Ramos (cell line): ENCODE measurements around the gene KCNAB1.
"Not testable (repeated sequence)": the region's sequence is repeated elsewhere in the genome, so short reads cannot be mapped to it uniquely, and the experiment has no call there.

ENCODE experiments used
- in situ Hi-C: fragments of 300-500 bp; cut with MboI; formaldehyde crosslinking; loops from one replicate; pipeline ENCODE4 v1.14.3; 2022; ENCODE audit warnings: low sequenced_read_pairs; ENCODE audit not compliant: unreplicated experiment

KCNAB1 gene

DNA sequence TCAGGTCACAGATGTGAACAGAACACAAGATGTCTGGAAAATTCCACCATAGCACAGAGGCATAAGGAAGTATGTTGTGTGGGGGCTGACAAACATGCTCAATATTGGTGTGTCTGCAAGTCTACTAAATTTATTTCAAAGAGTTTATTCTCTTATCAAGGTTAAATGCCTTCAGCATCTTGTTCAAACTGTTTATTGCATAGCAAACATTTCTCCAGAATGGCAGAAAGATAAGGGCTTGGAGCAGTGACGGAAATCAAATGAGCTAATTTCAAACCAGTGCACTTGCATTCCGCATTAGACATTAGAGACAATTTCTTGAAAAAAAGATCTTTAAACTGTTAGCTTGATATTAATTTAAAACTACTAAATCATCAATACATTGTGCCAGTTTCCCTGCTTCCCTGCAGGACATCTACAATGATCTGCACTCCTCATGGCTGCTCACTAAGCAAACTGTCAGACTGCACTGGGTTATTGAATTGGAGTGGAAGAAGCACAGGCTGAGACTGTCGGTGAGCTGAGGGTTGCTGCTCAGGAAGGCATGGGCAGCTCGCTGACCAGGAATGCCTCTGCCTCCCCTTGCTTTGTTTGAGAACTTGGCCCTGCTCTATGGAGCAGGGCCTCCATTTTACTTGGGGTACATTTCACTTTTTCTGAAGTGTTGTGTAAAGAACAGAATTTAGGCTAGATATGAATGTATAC is 89.4 kb downstream of the KCNAB1 start:
- in situ Hi-C loops = no loop called here

DNA sequence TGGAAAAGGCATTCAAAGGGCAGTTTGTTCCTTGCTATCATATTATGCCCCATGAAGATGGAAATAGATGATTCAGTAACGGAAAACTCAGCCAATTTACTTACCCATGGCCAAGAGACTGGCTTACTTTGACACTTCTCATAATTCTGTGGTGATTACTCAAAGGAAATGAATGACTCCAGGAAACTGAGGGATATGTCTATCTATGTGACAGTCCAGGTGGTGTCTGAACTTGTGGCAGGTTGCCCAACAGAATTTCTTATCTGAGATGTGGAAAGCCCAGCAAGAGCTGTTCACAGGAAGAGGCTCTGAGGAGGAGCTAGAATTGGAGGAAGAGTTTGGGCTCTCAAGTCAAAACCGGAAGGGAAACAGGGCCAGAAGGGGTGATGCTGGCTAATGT is 91.2 kb downstream of the KCNAB1 start:
- in situ Hi-C loops = no loop called here

DNA sequence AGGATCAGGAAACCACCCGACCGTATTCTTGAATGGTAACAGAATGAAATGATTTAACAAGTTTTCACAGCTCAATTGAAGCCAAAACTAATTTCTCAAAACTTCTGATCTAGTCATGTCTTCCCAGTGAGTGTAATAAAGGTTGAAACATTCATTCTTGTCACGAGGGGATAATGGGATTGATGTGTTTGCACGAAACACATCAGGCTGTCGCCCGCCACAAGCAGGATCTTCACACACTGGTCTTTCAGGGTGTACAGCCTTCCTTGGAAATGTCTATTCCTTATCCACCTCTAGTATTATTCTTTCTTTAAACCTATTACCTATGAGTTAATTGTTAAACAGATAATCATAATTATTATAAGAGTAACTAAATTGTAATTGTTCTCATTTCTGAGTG is 94.3 kb downstream of the KCNAB1 start:
- in situ Hi-C loops = no loop called here

DNA sequence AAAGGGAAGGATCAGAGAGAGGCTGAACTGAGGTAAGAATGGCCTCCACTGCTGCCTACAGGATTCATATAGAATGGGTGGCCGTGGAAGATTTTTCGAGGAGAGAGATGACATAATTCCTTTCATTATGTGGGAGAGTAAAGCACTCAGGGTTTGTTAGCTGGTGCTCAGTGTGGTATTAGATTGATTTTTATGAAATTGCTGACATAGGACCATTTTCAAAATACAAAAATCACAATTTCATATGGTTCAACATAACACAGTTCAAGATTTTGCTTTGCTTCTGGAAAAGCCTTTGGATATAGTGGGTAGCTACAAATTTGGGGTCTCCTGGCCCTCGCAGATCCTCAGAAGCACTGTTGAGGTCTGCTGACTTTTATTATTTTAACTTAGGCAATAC is 95.4 kb downstream of the KCNAB1 start:
- in situ Hi-C loops = no loop called here

DNA sequence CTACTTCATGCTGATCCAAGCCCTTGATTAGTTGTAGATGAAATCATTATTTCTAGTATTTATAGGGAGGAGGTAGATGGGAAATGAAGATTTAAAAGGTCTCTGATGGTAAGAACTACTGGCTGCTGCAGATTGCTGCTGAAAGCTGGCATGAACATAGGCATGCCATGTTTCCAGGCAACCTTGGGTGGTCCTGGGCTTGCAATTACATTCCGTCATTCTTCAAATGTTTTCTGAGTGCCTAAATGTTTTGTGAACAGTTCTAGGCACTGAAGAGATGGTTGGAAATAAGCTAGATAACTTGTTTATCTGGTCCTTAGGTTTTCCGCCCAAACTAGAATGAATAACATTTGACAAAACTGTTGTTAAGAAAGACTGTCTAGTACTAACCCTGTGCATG is 95.8 kb downstream of the KCNAB1 start:
- in situ Hi-C loops = no loop called here

DNA sequence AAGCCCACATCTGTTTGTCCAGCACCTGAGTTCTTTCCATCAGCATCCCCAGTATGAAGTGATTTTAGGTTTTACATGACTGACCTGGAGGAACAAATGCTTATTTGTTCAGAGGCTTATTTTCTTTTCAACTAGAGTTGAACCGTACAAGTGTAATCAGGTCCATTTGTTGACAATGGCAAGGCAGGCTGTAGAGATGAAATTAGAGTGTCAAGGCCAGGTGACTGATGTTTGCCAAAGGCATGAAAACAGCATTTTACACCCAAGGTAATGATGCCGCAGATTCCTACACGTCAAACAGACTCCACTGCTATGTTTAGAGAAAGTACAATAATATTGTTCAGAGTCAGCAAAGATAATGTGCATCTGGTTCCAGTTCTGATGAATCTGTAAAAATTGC is 96.5 kb downstream of the KCNAB1 start:
- in situ Hi-C loops = no loop called here

DNA sequence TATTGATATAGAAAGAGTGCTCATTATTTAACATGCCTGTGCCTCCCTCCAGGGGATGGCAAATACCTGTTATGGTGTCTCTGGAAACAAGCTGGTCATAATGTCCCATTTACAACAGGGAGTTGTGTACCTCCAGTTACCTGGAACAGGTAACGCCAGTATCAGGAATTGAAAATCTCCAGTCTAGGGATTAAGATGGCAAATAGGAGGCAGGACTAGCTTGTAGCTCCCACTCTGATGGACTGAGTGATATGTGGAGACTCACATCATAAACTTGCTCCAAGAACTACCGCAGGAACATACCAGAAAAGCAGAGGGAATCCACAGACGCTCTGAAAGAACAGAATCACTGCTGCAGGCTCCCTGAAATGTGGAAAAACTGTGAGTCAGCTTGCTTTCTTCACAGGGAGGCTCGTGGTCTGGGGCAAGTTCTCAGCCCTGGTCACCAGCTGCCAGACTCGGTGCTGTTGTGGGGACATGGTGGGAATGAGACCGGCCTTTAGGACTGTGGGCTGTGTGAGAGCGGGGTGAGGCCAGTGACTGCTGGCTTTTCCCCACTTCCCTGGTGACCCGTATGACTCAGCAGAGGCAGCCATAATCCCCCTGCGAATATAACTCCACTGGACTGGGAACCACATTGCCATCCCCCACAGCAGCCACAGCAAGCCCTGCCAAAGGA is 97.4 kb downstream of the KCNAB1 start:
- in situ Hi-C loops = no loop called here

DNA sequence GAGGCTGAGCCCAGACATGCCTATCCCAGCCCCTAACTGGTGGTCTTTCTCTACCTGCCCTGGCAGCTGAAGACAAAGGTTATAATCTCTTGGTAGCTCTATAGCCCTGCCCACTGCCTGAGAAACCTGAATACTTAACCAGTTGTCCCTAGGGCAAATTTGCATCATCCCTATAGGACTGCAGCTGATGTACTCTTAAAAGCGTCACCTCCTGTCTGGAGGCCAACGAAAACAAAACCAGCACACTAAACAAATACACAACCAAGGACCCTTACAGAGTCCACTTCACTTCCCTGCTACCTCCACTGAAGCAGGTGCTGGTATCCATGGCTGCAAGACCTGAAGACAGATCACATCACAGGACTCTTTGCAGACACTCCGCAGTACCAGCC is 98.0 kb downstream of the KCNAB1 start:
- in situ Hi-C loops = no loop called here

DNA sequence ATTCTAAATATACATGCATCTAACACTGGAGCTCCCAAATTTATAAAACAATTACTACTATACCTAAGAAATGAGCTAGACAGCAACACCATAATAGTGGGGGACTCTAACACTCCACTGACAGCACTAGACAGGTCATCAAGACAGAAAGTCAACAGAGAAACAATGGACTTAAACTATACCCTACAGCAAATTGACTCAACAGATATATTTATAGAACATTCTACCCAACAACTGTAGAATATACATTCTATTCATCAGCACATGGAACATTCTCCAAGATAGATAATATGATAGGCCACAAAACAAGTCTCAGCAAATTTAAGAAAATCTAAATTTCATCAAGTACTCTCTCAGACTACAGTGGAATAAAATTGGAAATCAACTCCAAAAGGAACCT is 102.0 kb downstream of the KCNAB1 start:
- in situ Hi-C loops = not testable (repeated sequence)

DNA sequence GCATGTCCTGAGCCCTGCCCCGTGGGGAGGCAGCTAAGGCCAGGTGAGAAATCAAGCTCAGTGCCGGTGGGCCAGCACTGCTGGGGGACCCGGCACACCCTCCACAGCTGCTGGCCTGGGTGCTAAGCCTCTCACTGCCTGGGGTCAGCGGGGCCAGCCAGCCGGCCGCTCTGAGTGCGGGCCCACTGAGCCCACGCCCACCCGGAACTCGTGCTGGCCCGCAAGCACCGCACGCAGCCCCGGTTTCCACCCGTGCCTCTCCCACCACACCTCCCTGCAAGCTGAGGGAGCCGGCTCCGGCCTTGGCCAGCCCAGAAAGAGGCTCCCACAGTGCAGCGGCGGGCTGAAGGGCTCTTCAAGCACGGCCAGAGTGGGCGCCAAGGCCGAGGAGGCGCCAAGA is 103.7 kb downstream of the KCNAB1 start:
- in situ Hi-C loops = not testable (repeated sequence)

DNA sequence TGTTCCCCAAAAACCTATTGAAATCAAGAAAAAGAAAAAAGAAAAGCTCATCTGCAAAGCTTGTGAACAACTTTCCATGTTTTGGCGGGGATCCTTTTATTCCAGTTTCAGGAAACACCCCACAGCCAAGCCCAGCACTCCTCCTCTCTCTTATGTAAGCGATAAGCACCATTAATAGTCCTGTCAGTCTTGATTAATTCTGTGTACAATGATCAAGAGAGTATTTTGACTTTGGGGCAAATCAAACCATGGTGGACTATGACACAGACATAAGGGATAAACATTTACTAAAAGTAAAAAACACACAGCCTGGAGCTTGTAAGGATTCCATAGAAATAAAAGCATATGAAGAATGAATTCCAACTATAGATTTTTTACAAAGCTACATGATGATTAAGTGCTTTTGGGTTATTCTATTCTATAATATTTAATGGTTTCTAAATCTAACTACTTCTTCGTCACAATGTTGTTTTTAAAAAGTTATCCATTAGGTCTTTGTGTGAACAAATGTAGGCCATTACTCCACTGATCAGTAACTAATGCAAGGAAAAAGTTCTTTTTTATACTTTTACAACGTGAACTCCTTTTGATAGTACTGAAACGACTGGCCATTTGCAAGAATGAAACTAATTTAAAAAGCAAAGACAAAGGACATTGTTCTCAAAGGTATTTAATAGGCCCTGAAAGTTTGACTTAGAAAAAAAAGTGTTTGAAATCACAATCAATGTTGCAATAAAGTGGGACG is 106.5 kb downstream of the KCNAB1 start:
- in situ Hi-C loops = no loop called here

DNA sequence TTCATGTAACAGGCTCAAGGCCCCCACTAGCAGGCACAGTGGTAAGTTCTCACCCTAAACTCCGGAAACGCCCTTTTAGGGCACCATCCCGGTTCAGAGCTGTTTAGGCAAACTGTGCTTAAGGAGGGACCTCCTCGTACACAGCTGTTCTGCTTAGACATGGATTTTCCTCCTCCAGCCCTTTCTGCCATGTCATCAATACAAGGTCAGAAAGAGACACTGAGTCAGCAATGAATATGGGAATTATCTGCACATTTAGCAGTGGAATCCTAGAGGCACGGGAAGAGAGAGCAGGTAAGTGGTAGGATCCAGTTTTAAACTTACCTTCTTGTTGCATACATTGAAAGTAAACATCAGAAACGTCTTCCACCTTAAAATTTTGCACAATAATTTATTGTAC is 107.3 kb downstream of the KCNAB1 start:
- in situ Hi-C loops = no loop called here

DNA sequence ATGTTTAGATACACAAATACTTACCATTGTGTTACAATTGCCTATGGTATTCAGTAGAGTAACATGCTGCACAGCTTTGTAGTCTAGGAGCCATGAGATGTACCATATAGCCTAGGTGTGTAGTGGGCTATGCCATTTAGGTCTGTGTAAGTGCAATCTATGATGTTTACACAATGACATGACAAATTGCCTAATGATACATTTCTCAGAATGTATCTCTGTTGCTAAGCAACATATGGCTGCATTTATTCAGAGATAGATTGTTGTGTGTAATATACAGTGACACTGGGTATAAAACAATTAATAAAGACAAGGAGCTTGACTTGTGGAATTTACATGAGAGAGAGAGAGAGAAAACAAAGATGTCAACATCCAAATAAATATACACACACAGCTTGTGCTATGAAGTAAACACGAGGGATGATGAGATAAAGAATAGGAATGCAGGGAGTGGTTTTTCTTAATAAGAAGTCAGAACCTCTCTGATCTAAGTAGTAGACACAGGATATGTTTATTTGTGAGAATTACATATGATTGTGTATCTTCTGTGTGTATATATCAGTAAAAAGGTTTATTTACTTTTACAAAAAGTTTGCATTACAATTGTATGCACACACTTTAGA is 110.0 kb downstream of the KCNAB1 start:
- in situ Hi-C loops = no loop called here

DNA sequence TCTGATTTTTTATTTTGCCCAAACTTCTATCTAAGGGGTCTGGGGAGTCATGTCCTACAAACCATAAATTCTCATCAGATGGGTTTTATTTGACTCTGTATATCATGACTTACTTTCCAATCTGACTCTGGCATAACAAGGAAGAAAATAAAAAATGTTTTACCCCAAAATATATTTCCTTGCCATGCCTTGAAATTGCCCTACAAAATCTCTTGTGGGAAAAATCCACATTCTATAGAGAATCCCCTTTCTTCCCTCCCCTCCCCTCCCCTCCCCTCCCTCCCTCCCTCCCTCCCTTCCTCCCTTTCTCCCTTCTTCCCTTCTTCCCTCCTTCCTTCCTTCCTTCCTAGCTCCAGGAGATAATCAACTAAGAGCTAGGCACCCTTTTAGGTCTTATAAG is 110.8 kb downstream of the KCNAB1 start:
- in situ Hi-C loops = not testable (repeated sequence)

DNA sequence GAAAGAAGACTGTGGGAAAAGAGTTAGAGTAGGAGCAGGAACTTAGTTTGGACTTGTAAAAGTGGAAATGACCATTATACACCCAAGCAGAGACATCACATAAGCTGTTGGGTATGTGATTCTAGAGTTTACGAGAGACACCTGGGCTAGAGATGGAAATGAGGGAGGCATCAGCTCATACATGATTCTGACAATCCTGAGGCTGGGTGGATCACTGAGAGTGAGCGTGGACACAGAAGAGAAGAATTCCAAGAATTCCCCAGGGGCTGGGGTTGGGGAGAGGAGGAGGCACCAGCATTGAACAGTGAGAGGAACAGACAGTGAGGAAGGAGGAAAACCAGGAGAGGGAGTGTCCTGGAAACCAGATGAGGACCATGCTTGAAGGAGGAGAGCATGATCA is 113.5 kb downstream of the KCNAB1 start:
- in situ Hi-C loops = no loop called here

DNA sequence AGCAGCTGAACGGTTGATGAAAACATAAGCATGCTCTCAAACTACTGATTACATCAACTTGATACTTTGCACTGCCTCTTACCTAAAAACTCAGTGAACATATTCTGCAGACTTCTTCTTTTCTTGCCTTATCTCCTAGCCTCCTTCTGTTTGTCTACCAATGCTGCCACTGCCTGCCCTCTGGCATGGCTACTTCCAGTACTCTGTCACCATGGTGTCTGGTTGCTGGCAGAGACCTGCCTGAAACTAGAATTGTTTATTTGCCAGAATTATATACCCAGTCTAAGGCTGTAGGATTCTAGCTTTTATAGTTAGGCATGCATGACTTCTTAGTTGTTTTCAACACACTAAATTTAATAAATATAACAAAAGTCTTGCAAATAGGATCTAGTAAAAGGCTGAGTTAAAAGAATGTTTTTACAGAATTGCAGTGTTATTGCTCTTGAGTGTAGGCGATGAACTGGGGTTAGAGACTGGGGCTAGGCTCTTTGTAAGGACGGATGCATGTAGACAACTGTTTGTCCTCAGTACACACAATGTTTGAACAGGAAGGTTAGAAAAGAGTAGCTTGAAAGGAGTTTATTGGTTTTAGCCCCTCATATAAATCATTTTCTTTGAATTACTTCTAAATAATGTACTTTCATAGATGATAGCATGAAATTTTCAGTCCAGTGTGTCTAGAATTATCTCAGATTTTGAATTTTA is 116.3 kb downstream of the KCNAB1 start:
- in situ Hi-C loops = no loop called here

DNA sequence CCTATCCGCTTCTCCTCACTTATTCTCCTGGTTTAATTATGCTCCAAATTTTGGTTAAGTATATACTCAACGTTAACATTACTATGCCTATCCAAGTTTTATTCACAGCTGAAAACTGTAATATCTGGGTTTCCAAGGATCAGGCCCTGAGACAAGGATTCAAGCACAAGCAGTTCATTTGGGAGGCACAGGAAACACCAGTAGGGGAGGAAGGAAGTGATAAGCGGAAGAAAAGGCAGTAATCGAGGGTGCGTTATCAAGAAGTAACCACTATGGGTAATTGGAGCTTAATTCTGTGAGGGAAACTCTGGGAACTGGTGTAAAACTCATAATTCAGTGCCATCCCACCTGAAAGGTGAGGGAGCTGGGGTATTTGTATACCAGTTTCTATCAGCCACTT is 120.3 kb downstream of the KCNAB1 start:
- in situ Hi-C loops = no loop called here

DNA sequence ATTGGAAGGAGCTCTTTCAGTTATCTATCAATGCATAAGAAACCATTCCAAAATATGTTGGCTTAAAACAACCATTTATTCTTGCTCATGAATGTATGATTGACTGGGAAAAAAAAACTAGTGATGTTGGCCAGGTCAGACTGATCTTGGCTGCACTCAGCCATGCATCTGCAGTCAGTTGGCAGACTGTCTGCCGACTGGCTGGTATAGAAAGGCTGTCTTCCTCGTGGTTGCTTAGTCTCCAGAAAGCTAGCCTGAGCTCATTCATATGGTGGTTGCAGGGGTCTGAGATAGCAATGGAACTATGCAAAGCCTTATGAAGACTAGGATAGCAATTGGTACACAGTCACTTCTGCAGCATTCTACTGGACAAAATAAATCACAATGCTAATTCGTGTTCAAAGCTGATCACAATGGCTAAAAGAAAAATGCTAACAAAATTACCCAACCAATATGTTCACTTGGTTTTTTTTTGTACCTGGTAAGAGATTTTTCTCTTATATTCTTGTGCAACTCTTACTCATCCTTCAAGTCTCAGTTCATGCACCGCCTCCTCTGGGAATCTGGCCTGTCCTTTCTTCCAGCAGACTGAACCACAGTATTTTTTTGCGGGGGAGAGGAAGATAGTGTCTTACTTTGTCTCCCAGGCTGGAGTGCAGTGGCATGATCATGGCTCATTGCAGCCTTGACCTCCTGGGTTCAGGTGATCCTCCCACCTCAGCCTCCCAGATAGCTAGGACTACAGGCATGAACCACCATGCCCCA is 126.8 kb downstream of the KCNAB1 start:
- in situ Hi-C loops = no loop called here

DNA sequence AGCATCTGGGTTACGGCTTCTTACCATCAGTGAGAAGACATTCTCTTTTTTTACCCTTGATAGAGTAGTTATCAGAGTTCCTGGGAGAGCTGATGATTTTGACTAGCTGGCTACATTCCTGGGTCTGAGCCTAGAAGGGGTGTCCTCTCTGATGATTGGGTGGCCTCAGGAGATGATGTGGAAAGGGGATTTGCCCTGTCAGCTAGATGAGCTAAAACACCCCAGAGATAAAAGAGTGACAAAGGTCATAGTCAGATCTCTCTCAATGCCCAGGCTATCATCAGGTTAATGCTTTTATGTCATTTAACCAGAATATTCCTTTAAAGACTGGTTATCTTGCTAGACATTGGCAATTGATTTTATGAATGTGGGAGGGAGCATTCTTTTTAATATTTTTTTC is 130.2 kb downstream of the KCNAB1 start:
- in situ Hi-C loops = no loop called here

DNA sequence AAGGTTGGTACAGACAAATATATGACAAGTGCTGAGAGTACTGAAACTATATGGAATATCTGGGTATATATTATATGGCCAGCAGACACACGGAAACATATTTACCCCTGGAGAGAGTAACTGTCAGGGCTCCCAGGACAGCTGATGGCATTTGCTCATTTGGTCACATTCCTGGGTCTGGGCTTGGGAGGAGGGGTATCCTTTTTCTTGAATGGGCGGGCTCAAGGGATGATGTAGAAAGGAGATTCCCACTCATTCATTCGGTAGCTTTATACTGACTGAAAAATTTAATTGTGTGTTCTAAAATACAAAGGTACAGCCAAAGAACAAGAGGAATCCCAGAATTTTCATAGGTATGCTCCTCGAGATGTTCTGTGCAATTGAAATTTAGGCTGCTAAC is 131.0 kb downstream of the KCNAB1 start:
- in situ Hi-C loops = no loop called here
